Transverse colon (tissue), 4 donors: ENCODE data around the gene MOV10L1. TPM values are rescaled to one million over a fixed set of nuclear protein-coding genes. Genes with fewer than 3 reads are reported as not detected.

Experiments used
- DNase-seq: peaks from one replicate; pipeline ENCODE4 v3.0.0-alpha.2; 2019
- H3K27ac ChIP-seq, 4 donors: fragments of 200-600 bp; sonication (generic); 2 replicates each; pipeline ENCODE4 v1.5.1; 2016 to 2018; ENCODE audit warnings: inconsistent platforms in 4 of 4
- H3K27me3 ChIP-seq: fragments of 200-600 bp; sonication (generic); 2 replicates; pipeline ENCODE4 v1.5.1; 2017; ENCODE audit warnings: inconsistent platforms
- H3K36me3 ChIP-seq, 4 donors: fragments of 200-600 bp; sonication (generic); 2 replicates each; pipeline ENCODE4 v1.5.1; 2017 to 2019; ENCODE audit warnings: inconsistent platforms in 4 of 4
- H3K4me1 ChIP-seq, 4 donors: fragments of 200-600 bp; sonication (generic); 2 replicates each; pipeline ENCODE4 v1.5.1; 2017 to 2020; ENCODE audit warnings: inconsistent platforms in 4 of 4
- H3K4me3 ChIP-seq, 4 donors: fragments of 200-600 bp; sonication (generic); 1 replicate in 1 of 4; 2 replicates in 3 of 4; pipeline versions ENCODE4 v1.5.1 to v1.6.1; 2017 to 2019; ENCODE audit warnings: inconsistent platforms in 4 of 4
- H3K9me3 ChIP-seq, 2 donors: fragments of 200-600 bp; sonication (generic); 2 replicates each; pipeline ENCODE4 v1.5.1; 2017 to 2019; ENCODE audit warnings: inconsistent platforms in 2 of 2
- EP300 ChIP-seq: sonication (generic); formaldehyde crosslinking; IDR thresholded peaks from one replicate; pipeline ENCODE4 v1.6.1; 2017; ENCODE audit warnings: antibody characterized with exemption, low read depth
- POLR2A ChIP-seq: fragments of 450-650 bp; IDR thresholded peaks from one replicate; pipeline ENCODE4 v1.6.1; 2016; ENCODE audit warnings: antibody characterized with exemption, mild to moderate bottlenecking, moderate library complexity
- POLR2AphosphoS5 ChIP-seq, 3 donors: sonication (generic); formaldehyde crosslinking; IDR thresholded peaks; one replicate each; pipeline ENCODE4 v1.6.1; 2016; ENCODE audit warnings: antibody characterized with exemption in 3 of 3
- WGBS, 2 donors: methylation state at CpG; one replicate each; pipeline ENCODE4 v1.1.5; 2018; ENCODE audit warnings: low coverage in 1 of 2; 5-methylcytosine and 5-hydroxymethylcytosine counted together
- in situ Hi-C, 4 donors: fragments of 200-750 bp; cut with MboI; loops; one replicate each; pipeline versions ENCODE4 v1.15.0 to v1.15.1; 2017; ENCODE audit warnings: low sequenced_read_pairs in 3 of 4, low pct_ligation_motif_present in 1 of 4, low pct_unique_long_range_greater_than_20kb in 1 of 4
- intact Hi-C: fragments of 100-400 bp; cut with DNase I; formaldehyde crosslinking; loops from one replicate; pipeline ENCODE4 v1.15.1; 2023; ENCODE audit warnings: low total_unique reads
- total RNA-seq, 4 donors: library from RNA; depleted of rRNA; stranded (reverse); fragments of >200 nt; gene quantifications; one replicate each; pipeline ENCODE4 v1.1.0, GENCODE V29; 2016
- TF ChIP-seq, protein P1 (sequence below), 5 experiments: fragments of 200-600 bp in 3 of 5; fragments of 450-650 bp in 2 of 5; sonication (generic) in 3 of 5; IDR thresholded peaks; 1 replicate in 2 of 5; 2 replicates in 3 of 5; pipeline ENCODE4 v1.5.1; 2016 to 2017; ENCODE audit warnings: antibody characterized with exemption in 5 of 5, inconsistent platforms in 3 of 5, mild to moderate bottlenecking in 2 of 5, moderate library complexity in 1 of 5

Gene MOV10L1
- total RNA-seq, 4 donors from 2014 or later: 0.20 to 0.48 (median 0.41) TPM; not detected in 1

DNA sequence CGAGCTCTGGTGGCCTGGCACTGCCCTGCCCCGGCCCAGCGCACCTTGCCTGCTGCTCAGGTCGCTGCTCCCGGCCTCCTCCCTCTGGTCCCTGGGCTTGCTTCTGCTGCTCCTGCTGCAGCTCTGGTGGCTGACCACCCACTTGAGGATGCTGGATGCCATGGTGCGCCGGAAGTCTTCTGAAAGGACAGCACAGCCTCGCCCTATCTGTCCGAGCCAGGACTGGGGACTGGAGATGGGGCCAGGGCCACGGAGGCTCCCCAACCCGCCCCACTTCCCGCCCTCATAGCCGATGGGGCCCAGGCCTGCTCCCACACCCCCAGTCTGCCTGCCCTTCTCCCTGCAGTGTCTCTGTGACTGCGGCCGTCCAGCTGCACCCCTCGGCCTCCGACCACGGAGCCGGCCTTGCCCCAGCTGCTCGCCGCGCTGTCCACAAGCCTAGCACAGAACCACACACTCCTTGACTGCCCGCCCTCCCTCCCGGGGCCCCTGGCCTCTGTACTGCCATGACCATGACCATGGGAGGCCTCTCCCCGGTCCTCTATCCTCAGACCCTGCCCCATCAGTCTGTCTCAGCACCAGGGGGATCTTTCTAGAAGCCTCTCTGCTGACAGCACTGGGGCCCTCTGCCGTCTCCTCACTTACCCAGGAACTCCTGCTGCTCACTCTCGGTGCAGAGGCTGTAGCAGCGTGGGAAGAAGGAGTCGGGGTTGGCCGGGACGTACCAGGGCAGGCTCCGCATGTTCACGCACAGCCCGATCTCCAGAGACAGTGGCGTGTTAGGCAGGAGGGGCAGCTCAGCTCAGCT is 44.4 kb upstream of the MOV10L1 start:
- DNase-seq: no peak
- Histone ChIP-seq H3K9me3 (no peaks in the 10 kb centered on the region), H3K4me1 (no peaks in the 10 kb centered on the region), H3K27ac (no peak overlapping the region), H3K4me3 (no peak overlapping the region), H3K36me3 (no peaks in the 10 kb centered on the region), H3K27me3 (peaks cover 18% of the 10 kb centered on the region)
- TF ChIP-seq POLR2AphosphoS5 (IDR thresholded peaks at IDR 0.05) (no peak), POLR2A (no peak), EP300 (no peak)
- TF ChIP-seq, protein P1, sequence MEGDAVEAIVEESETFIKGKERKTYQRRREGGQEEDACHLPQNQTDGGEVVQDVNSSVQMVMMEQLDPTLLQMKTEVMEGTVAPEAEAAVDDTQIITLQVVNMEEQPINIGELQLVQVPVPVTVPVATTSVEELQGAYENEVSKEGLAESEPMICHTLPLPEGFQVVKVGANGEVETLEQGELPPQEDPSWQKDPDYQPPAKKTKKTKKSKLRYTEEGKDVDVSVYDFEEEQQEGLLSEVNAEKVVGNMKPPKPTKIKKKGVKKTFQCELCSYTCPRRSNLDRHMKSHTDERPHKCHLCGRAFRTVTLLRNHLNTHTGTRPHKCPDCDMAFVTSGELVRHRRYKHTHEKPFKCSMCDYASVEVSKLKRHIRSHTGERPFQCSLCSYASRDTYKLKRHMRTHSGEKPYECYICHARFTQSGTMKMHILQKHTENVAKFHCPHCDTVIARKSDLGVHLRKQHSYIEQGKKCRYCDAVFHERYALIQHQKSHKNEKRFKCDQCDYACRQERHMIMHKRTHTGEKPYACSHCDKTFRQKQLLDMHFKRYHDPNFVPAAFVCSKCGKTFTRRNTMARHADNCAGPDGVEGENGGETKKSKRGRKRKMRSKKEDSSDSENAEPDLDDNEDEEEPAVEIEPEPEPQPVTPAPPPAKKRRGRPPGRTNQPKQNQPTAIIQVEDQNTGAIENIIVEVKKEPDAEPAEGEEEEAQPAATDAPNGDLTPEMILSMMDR (IDR thresholded peaks at IDR 0.05): no peak
- WGBS, 2 donors: 75% methylated on average over 29 of the region's 35 CpGs; no CpG with 5 or more reads in 1 of the 2 donors
- in situ Hi-C loops: loop anchor here (25.0 kb wide), 1 partner anchor 283 kb away; no protein-coding TSS in a partner anchor
- intact Hi-C loops: no loop called here

DNA sequence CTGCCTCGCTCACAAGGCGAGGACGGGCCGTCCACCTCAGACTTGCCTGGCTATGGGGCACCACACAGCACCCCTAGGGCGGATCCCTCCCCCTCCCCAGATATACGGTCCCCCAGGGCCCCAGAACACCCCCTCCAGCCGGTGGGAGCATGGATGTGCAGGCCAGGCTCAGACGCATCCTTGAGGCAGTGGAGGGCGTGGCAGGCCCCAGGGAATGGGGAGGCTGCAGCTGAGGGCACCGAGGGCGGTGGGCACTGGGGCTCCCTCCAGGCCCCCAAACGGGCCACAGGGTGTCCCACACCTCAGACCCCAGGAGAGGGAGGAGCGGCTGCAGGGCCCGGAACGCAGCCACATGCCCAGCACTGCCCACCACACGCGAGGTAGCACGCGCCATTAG is 43.8 kb upstream of the MOV10L1 start:
- intact Hi-C loops: no loop called here
- H3K9me3 ChIP-seq: no peaks in the 10 kb centered on the region
- H3K4me3 ChIP-seq: no peak overlapping the region
- H3K4me1 ChIP-seq: no peaks in the 10 kb centered on the region
- in situ Hi-C loops: loop anchor here (25.0 kb wide), 1 partner anchor 284 kb away; no protein-coding TSS in a partner anchor
- H3K27me3 ChIP-seq: peaks cover 18% of the 10 kb centered on the region
- H3K36me3 ChIP-seq: no peaks in the 10 kb centered on the region
- no peak for TF ChIP-seq EP300
- TF ChIP-seq POLR2A: no peak
- H3K27ac ChIP-seq: no peak overlapping the region
- 79% methylated on average over 17 of the region's 19 CpGs; no CpG with 5 or more reads in 1 of the 2 donors for WGBS, 2 donors
- DNase-seq: no peak

DNA sequence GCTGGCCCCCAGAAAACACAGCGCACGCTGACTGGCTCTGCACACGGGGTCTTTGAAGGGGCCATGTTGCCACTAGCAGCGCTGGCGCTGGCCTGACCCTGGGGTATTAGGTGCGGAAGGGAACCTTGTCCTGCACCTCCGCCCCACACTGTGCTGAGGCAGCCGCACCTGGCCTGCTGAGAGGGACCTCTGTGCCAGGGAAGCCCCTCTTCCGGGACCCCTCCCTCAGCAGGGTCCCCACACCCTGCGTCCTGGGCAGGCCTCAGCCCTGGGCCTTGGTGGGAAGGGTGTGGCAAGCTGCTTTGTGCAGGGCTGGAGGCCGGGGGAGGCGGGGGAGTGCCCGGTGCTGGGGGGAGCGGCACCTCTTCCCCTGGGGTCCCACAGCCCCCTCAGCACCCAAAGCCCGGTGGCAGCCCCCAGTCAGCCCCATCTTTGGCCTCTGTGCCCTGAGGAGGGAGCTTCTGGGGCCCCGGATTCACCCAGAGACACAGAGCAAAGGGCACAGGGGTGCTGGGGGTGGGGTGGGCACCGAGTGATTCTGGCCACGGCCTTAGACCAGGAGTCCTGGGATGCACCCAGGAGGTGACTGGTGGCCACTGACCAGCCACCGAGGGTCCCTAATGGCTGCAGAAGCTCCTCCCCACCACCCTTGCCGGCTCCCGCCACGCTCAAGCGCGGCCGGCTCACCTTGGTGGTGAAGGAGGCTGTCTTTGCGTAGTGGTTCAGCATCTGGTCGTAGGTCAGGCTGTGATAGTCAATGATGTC is 43.1 kb upstream of the MOV10L1 start:
- no peak for DNase-seq
- H3K9me3 ChIP-seq: no peaks in the 10 kb centered on the region
- in situ Hi-C loops (loop anchor here (25.0 kb wide), 1 partner anchor 284 kb away; no protein-coding TSS in a partner anchor), intact Hi-C loops (no loop called here)
- H3K27me3 ChIP-seq: peaks cover 18% of the 10 kb centered on the region
- H3K27ac ChIP-seq: no peak overlapping the region
- WGBS, 2 donors: 87% methylated on average over 18 of the region's 27 CpGs; no CpG with 5 or more reads in 1 of the 2 donors
- no peaks in the 10 kb centered on the region for H3K36me3 ChIP-seq
- TF ChIP-seq EP300 (no peak), POLR2AphosphoS5 (IDR thresholded peaks at IDR 0.05) (no peak), POLR2A (no peak)
- TF ChIP-seq, protein P1 (IDR thresholded peaks at IDR 0.05): no peak
- no peak overlapping the region for H3K4me3 ChIP-seq
- H3K4me1 ChIP-seq: no peaks in the 10 kb centered on the region

GRCh38 chr22:50047346-50047745 is 42.5 kb upstream of the MOV10L1 start:
- Histone ChIP-seq H3K9me3 (no peaks in the 10 kb centered on the region), H3K27ac (no peak overlapping the region), H3K4me3 (no peak overlapping the region), H3K4me1 (no peaks in the 10 kb centered on the region), H3K36me3 (no peaks in the 10 kb centered on the region), H3K27me3 (peaks cover 18% of the 10 kb centered on the region)
- intact Hi-C loops (no loop called here), in situ Hi-C loops (loop anchor here (25.0 kb wide), 1 partner anchor 285 kb away; no protein-coding TSS in a partner anchor)
- DNase-seq: no peak
- TF ChIP-seq, protein P1 (IDR thresholded peaks at IDR 0.05): no peak
- no peak for TF ChIP-seq EP300
- no peak for TF ChIP-seq POLR2AphosphoS5 (IDR thresholded peaks at IDR 0.05)
- TF ChIP-seq POLR2A: no peak
- 85% methylated on average over 11 of the region's 16 CpGs; no CpG with 5 or more reads in 1 of the 2 donors for WGBS, 2 donors
